Measurements from ENCODE around the gene CDH12.

DNA sequence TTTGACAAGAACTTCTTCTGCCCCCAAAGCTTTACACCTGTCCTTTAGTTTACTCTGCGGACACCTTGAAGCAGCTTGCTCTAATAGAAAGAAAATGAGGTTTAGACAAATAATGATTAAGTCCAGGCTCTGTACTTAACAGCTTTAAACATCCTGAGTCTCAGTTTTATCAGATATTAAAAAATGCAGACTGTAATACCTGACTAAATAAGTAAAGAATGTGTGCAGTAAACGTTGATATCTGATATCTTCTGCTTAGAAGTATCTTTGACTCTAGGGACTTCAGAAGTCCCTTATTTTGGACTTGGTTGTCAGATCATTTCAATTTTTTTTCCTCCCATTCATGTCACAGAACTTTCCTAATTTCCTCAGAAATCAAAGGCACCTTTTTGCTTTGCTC lies 1060.4 kb downstream of the CDH12 start:
- no peak for TF ChIP-seq POLR2A (IDR thresholded peaks at IDR 0.05; ENCODE audit: low read length)
- no peak for TF ChIP-seq GATA1 (IDR thresholded peaks at IDR 0.05; ENCODE audit: low read depth, low read length)

Data from erythroblast (primary cell).